K562 (cell line): ENCODE data around the gene USP32. TPM values are rescaled to one million over a fixed set of nuclear protein-coding genes. Genes with fewer than 3 reads are reported as not detected.

ENCODE experiments used
- ATAC-seq: fragments of 200-7000 bp; cut with Tn5 transposase; 3 replicates; pipeline ENCODE4 v1.9.1; 2020; ENCODE audit warnings: moderate library complexity
- BruUV-seq: library from RNA; stranded (reverse); fragments of 400-500 nt; replicated peaks from 2 replicates; lab custom pipeline; 2021; lab: Mats Ljungman, UMichigan
- CTCF ChIA-PET: fragments of 300-600 bp; formaldehyde crosslinking; extraction: SDS; loops from one replicate; lab custom pipeline; 2021; ENCODE audit warnings: low intra/inter-chr PET ratio; lab: Yijun Ruan, JAX
- POLR2A ChIA-PET: fragments of 300-600, 350-650 bp; sonication (Branson Sonifier 250); formaldehyde crosslinking; extraction: SDS; loops from one replicate; lab custom pipeline; 2021; ENCODE audit warnings: antibody characterized with exemption, inconsistent platforms; lab: Yijun Ruan, JAX
- DNase-seq, 4 experiments: peaks; one replicate each; pipeline versions ENCODE4 v3.0.0 to v3.0.0-alpha.2; 2011 to 2018; ENCODE audit warnings: low spot score in 3 of 4, mixed read lengths in 3 of 4; ENCODE audit errors: extremely low read depth in 1 of 4
- FAIRE-seq: peaks from 2 replicates; lab custom pipeline; 2011; peaks lifted over from hg19 to GRCh38; lab: Jason Lieb, UNC
- H2AFZ ChIP-seq: 2 replicates; pipeline ENCODE4 v1.6.0; 2011; ENCODE audit warnings: low read depth, low read length, control low read depth, inconsistent platforms
- H3K27ac ChIP-seq: fragments of 200-600 bp; 3 replicates; pipeline ENCODE4 v1.8.0; 2011; ENCODE audit warnings: low read depth, mild to moderate bottlenecking, control low read depth, inconsistent platforms, low read length, moderate library complexity, mixed read lengths; ENCODE audit errors: extremely low read depth
- H3K27me3 ChIP-seq, 2 experiments: fragments of 300-600 bp in 1 of 2; 2 replicates in 1 of 2; 3 replicates in 1 of 2; pipeline versions ENCODE4 v1.6.0 to v1.8.0; 2011; ENCODE audit warnings: inconsistent platforms in 2 of 2, low read length in 2 of 2, mild to moderate bottlenecking in 1 of 2, mixed read lengths in 1 of 2, moderate library complexity in 1 of 2; ENCODE audit not compliant: control insufficient read depth in 2 of 2, insufficient read depth in 2 of 2
- H3K36me3 ChIP-seq: fragments of 300-600 bp; 3 replicates; pipeline ENCODE4 v1.8.0; 2011; ENCODE audit warnings: mild to moderate bottlenecking, low read length, inconsistent platforms; ENCODE audit not compliant: control insufficient read depth, insufficient read depth
- H3K4me1 ChIP-seq, 2 experiments: fragments of 200-600 bp in 1 of 2; replicated peaks in 1 of 2; 2 replicates in 1 of 2; 3 replicates in 1 of 2; pipeline versions ENCODE4 v1.5.1 to v1.8.0; 2011; ENCODE audit warnings: inconsistent platforms in 2 of 2, low read length in 2 of 2, mild to moderate bottlenecking in 1 of 2, mixed read lengths in 1 of 2, moderate library complexity in 1 of 2; ENCODE audit not compliant: control insufficient read depth in 2 of 2, insufficient read depth in 2 of 2
- H3K4me2 ChIP-seq: 2 replicates; pipeline ENCODE4 v1.6.1; 2011; ENCODE audit warnings: low read length, control low read depth, inconsistent platforms, mixed read lengths; ENCODE audit not compliant: insufficient read depth
- H3K4me3 ChIP-seq: fragments of 200-600 bp; sonication (generic), shearing (Covaris generic); 2 replicates; pipeline ENCODE4 v1.5.1; 2016; ENCODE audit warnings: control low read depth, inconsistent platforms
- H3K79me2 ChIP-seq: fragments of 200-600 bp; 3 replicates; pipeline ENCODE4 v1.8.0; 2011; ENCODE audit warnings: low read length, inconsistent platforms; ENCODE audit not compliant: control insufficient read depth, insufficient read depth
- H3K9ac ChIP-seq, 2 experiments: 2 replicates each; pipeline versions ENCODE4 v1.6.0 to v1.6.1; 2011; ENCODE audit warnings: low read depth in 2 of 2, low read length in 2 of 2, control low read depth in 1 of 2, inconsistent platforms in 1 of 2, mild to moderate bottlenecking in 1 of 2, mixed read lengths in 1 of 2; ENCODE audit not compliant: insufficient read depth in 1 of 2
- H3K9me1 ChIP-seq: one replicate; pipeline ENCODE4 v1.6.0; 2011; ENCODE audit warnings: inconsistent platforms, mild to moderate bottlenecking, low read length, moderate library complexity; ENCODE audit not compliant: control insufficient read depth, insufficient read depth
- H3K9me3 ChIP-seq: replicated peaks from 2 replicates; pipeline ENCODE4 v1.5.1; 2011; ENCODE audit warnings: low read depth, low read length, inconsistent platforms; ENCODE audit not compliant: control insufficient read depth, insufficient read depth
- H4K20me1 ChIP-seq: replicated peaks from 2 replicates; pipeline ENCODE4 v1.6.1; 2011; ENCODE audit warnings: low read length, inconsistent platforms, mixed read lengths; ENCODE audit not compliant: control insufficient read depth, insufficient read depth
- FOSL1 ChIP-seq: fragments of 200-800 bp; sonication (Bioruptor generic); conservative IDR thresholded peaks from 2 replicates; pipeline ENCODE4 v1.6.1; 2016; ENCODE audit warnings: missing genetic modification characterization, missing compliant biosample characterization
- FOXA3 ChIP-seq, 2 experiments: fragments of 450-650 bp in 1 of 2; sonication (generic) in 1 of 2; formaldehyde crosslinking; IDR thresholded peaks in 1 of 2; conservative IDR thresholded peaks in 1 of 2; 2 replicates each; pipeline versions ENCODE4 v1.4.0 to v1.8.0; 2020 to 2022; ENCODE audit warnings: mild to moderate bottlenecking in 2 of 2, missing genetic modification reagents in 1 of 2
- ZBTB11 ChIP-seq, 3 experiments: fragments of 200-800 bp in 1 of 3; fragments of 250-450 bp in 1 of 3; fragments of 450-650 bp in 1 of 3; sonication (Bioruptor Pico) in 1 of 3; sonication (Bioruptor generic) in 1 of 3; formaldehyde crosslinking in 1 of 3; IDR thresholded peaks; 2 replicates each; pipeline versions ENCODE4 v1.6.1 to v1.8.0; 2016 to 2022; ENCODE audit warnings: mild to moderate bottlenecking in 2 of 3, missing genetic modification characterization in 2 of 3, missing compliant biosample characterization in 1 of 3, moderate library complexity in 1 of 3
- ZNF274 ChIP-seq: IDR thresholded peaks from 2 replicates; pipeline ENCODE4 v1.6.1; 2011; ENCODE audit warnings: low read depth, mild to moderate bottlenecking, low read length, moderate library complexity, borderline replicate concordance
- WGBS: fragments of 100-300 bp; shearing (Covaris generic); methylation state at CpG from one replicate; pipeline ENCODE4 v1.1.6; 2016; ENCODE audit warnings: low coverage, mixed read lengths; ENCODE audit not compliant: insufficient coverage; ENCODE audit errors: missing lambda C conversion rate; 5-methylcytosine and 5-hydroxymethylcytosine counted together
- in situ Hi-C: fragments of 300-500 bp; cut with MboI; formaldehyde crosslinking; loops from 4 replicates; pipeline ENCODE4 v1.15.0; 2018; ENCODE audit warnings: inconsistent platforms, mixed read lengths
- intact Hi-C: fragments of 100-400 bp; cut with micrococcal nuclease; formaldehyde crosslinking; loops from 2 replicates; pipeline ENCODE4 v1.14.2; 2022
- polyA plus RNA-seq, 8 experiments: library from polyadenylated mRNA; depleted of rRNA in 4 of 8; stranded (reverse) in 5 of 8; unstranded in 3 of 8; fragments of >200 nt; fragmentation: Nextera tagmentation in 2 of 8; fragmentation: Illumina TruSeq in 1 of 8; extraction: Ambion mirVana in 2 of 8; extraction: Trizol in 1 of 8; gene quantifications; 2 replicates each; pipeline versions ENCODE4 v1.2.1 to v1.2.3, GENCODE V29; 2011 to 2014; ENCODE audit warnings: inconsistent platforms in 1 of 8, missing spikeins in 1 of 8
- total RNA-seq, 7 experiments: library from RNA; depleted of rRNA in 6 of 7; stranded (reverse); fragments of >200 nt in 6 of 7; fragmentation: Illumina TruSeq in 2 of 7; extraction: Trizol in 2 of 7; gene quantifications; 2 replicates each; pipeline versions ENCODE4 v1.2.1 to v1.2.3, GENCODE V29; 2011 to 2021; ENCODE audit warnings: low replicate concordance in 1 of 7

The USP32 gene
- total and polyA plus RNA-seq, 9 of the 15 experiments (the other 6 are each of a cell fraction or from before 2014, with no cell fraction given): 18.0 to 69.3 (median 47.1) TPM

DNA sequence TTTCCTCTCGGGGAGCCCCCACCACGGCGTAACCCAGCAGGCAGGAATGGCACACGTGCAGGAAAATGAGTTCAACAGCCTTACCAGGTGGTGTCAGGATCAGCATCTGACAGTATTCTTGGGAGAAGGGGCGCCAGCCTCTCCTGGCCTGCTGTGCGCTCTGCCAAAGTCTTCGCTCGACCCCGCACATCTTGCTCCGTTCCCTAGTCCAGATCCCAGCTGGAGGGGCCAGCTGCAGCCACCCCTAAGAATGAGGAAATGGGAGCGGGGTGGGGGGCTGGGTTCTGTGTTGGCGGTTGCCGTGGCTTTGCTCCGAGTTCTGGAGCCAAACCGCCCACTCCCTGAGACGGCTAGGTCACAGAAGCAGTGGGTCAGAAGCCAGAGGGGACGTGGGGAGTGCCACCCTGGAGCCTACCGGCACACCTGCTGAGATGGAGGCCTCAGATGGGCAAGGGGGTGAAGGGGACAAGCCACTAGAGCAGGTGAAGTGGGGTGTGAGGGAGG is 30.3 kb upstream of the USP32 start, which contains the start of gene CHCT1:
TSS of gene CHCT1 (plus strand) at position 328 of the 504 bp plus-strand sequence. CDS start at position 432, 104 bp downstream.
- 59% methylated on average over 16 of the region's 18 CpGs for WGBS

More for the DNA sequence above, 30.3 kb upstream of the USP32 start, which contains the start of gene CHCT1:
- Histone ChIP-seq H3K9me1 (no peaks in the 10 kb centered on the region), H3K4me3 (no peak within 1 kb of the TSS), H3K27me3 (peaks cover 5 to 16% of the 10 kb centered on the region in 2 experiments; a peak in 3 of 5 replicates), H3K27ac (no peak within 1 kb of the TSS), H3K4me2 (no peak within 1 kb of the TSS), H3K9me3 (no peaks in the 10 kb centered on the region), H4K20me1 (no peaks in the 10 kb centered on the region), H3K9ac (no peak within 1 kb of the TSS), H3K79me2 (no peaks in the 10 kb centered on the region), H3K36me3 (no peaks in the 10 kb centered on the region), H3K4me1 (peaks cover 0 to 13% of the 10 kb centered on the region in 2 experiments; a peak in 2 of 5 replicates), H2AFZ (peak within 1 kb of the TSS; percentile 9; the same call in 1 of the 2 replicates)
- ATAC-seq: no peak
- ChIA-PET CTCF (no interaction called here), POLR2A (no interaction called here)
- FAIRE-seq: no peak
- TF ChIP-seq FOSL1 (no peak), FOXA3 (CRISPR knock-in tag; conservative IDR thresholded peaks at IDR 0.05 in 1 of 2, IDR thresholded peaks at IDR 0.05 in 1 of 2) (no peak), ZNF274 (no peak), ZBTB11 (CRISPR knock-in tag; IDR thresholded peaks at IDR 0.05) (peak in 1 of 3 experiments; percentile 61; a peak in 2 of 6 replicates)
- in situ Hi-C loops (loop anchor here (10.0 kb wide), 1 partner anchor 277 kb away; the partner anchor contains the start of gene CA4), intact Hi-C loops (no loop called here)
- BruUV-seq: no TSS peak
- DNase-seq: no peak
